HepG2 (cell line): Measurements from ENCODE around the gene SPNS3. TPM values are rescaled to one million over a fixed set of nuclear protein-coding genes. Genes with fewer than 3 reads are reported as not detected.

Experiments
- ATAC-seq: fragments of 200-7000 bp; cut with Tn5 transposase; 3 replicates; pipeline ENCODE4 v1.9.1; 2020; ENCODE audit warnings: mild to moderate bottlenecking, moderate library complexity
- BruUV-seq: library from RNA; stranded (reverse); fragments of 400-500 nt; replicated peaks from 2 replicates; lab custom pipeline; 2021; lab: Mats Ljungman, UMichigan
- CTCF ChIA-PET: fragments of 300-600 bp; formaldehyde crosslinking; extraction: SDS; loops from one replicate; lab custom pipeline; 2021; ENCODE audit warnings: low total read pairs, inconsistent platforms, low intra/inter-chr PET ratio; lab: Yijun Ruan, JAX
- POLR2A ChIA-PET: fragments of 350-600 bp; sonication (Branson Sonifier 250); formaldehyde crosslinking; loops from one replicate; lab custom pipeline; 2020; ENCODE audit warnings: antibody characterized with exemption, inconsistent platforms; lab: Yijun Ruan, JAX
- DNase-seq: peaks from one replicate; pipeline ENCODE4 v3.0.0-alpha.2; 2015; ENCODE audit warnings: low spot score
- FAIRE-seq: peaks from 3 replicates; lab custom pipeline; 2011; peaks lifted over from hg19 to GRCh38; lab: Jason Lieb, UNC
- H2AFZ ChIP-seq: one replicate; pipeline ENCODE4 v1.6.1; 2011; ENCODE audit warnings: low read length, inconsistent platforms
- H3K27ac ChIP-seq: fragments of 300-600 bp; 3 replicates; pipeline ENCODE4 v1.8.0; 2011; ENCODE audit warnings: mixed run types, mild to moderate bottlenecking, mixed read lengths, low read length, inconsistent platforms; ENCODE audit not compliant: insufficient read depth; ENCODE audit errors: extremely low read length
- H3K27me3 ChIP-seq, 2 experiments: fragments of 200-600 bp in 1 of 2; 2 replicates in 1 of 2; 3 replicates in 1 of 2; pipeline versions ENCODE4 v1.6.0 to v1.8.0; 2011; ENCODE audit warnings: low read length in 2 of 2, mild to moderate bottlenecking in 2 of 2, moderate library complexity in 2 of 2, inconsistent platforms in 1 of 2; ENCODE audit not compliant: insufficient read depth in 2 of 2, control insufficient read depth in 1 of 2
- H3K36me3 ChIP-seq, 2 experiments: fragments of 200-600 bp in 1 of 2; replicated peaks in 1 of 2; 2 replicates in 1 of 2; 3 replicates in 1 of 2; pipeline versions ENCODE4 v1.5.1 to v1.8.0; 2011; ENCODE audit warnings: low read length in 2 of 2, inconsistent platforms in 1 of 2; ENCODE audit not compliant: insufficient read depth in 2 of 2, control insufficient read depth in 1 of 2
- H3K4me1 ChIP-seq: 2 replicates; pipeline ENCODE4 v1.5.1; 2012; ENCODE audit warnings: low read length, inconsistent platforms; ENCODE audit not compliant: insufficient read depth
- H3K4me2 ChIP-seq: 2 replicates; pipeline ENCODE4 v1.6.0; 2011; ENCODE audit warnings: low read depth, low read length, inconsistent platforms
- H3K4me3 ChIP-seq, 3 experiments: fragments of 200-600 bp in 1 of 3; sonication (generic), shearing (Covaris generic) in 1 of 3; replicated peaks in 1 of 3; 2 replicates each; pipeline ENCODE4 v1.5.1; 2011 to 2016; ENCODE audit warnings: low read length in 3 of 3, inconsistent platforms in 2 of 3, low read depth in 2 of 3, mild to moderate bottlenecking in 2 of 3, control low read depth in 1 of 3, mixed read lengths in 1 of 3; ENCODE audit not compliant: insufficient read depth in 1 of 3
- H3K79me2 ChIP-seq: one replicate; pipeline ENCODE4 v1.6.1; 2011; ENCODE audit warnings: low read length, inconsistent platforms; ENCODE audit not compliant: insufficient read depth
- H3K9ac ChIP-seq: 2 replicates; pipeline ENCODE4 v1.6.0; 2011; ENCODE audit warnings: mild to moderate bottlenecking, low read depth, low read length, inconsistent platforms; ENCODE audit not compliant: insufficient read depth
- H3K9me3 ChIP-seq: 2 replicates; pipeline ENCODE4 v1.5.1; 2012; ENCODE audit warnings: mild to moderate bottlenecking, low read length
- H4K20me1 ChIP-seq: 2 replicates; pipeline ENCODE4 v1.6.0; 2011; ENCODE audit warnings: inconsistent platforms, mild to moderate bottlenecking, low read length, moderate library complexity; ENCODE audit not compliant: insufficient read depth
- ATF7-NPFF ChIP-seq: sonication (generic); formaldehyde crosslinking; IDR thresholded peaks from 2 replicates; pipeline ENCODE4 v1.8.1; 2023; ENCODE audit warnings: mild to moderate bottlenecking, low read depth, missing genetic modification reagents, moderate library complexity
- PLRG1 ChIP-seq: fragments of 450-650 bp; conservative IDR thresholded peaks from 2 replicates; pipeline ENCODE4 v1.6.1; 2016
- PRMT3 ChIP-seq: sonication (generic); formaldehyde crosslinking; IDR thresholded peaks from 2 replicates; pipeline ENCODE4 v1.8.1; 2022; ENCODE audit warnings: low read depth, mild to moderate bottlenecking, moderate library complexity, missing genetic modification reagents, borderline replicate concordance
- RXRB ChIP-seq: IDR thresholded peaks from 2 replicates; pipeline ENCODE4 v1.6.1; 2016; ENCODE audit warnings: borderline replicate concordance, missing genetic modification reagents, missing compliant biosample characterization
- SMAD1 ChIP-seq: sonication (generic); formaldehyde crosslinking; IDR thresholded peaks from 2 replicates; pipeline ENCODE4 v1.4.0; 2020; ENCODE audit warnings: missing genetic modification reagents, low read depth, mild to moderate bottlenecking, borderline replicate concordance
- SMARCE1 ChIP-seq: fragments of 450-650 bp; IDR thresholded peaks from 2 replicates; pipeline ENCODE4 v1.6.1; 2017; ENCODE audit warnings: borderline replicate concordance
- ZC3H13 ChIP-seq: sonication (generic); formaldehyde crosslinking; IDR thresholded peaks from 2 replicates; pipeline ENCODE4 v1.8.1; 2023; ENCODE audit warnings: mild to moderate bottlenecking, missing genetic modification reagents, moderate library complexity
- ZFP1 ChIP-seq: IDR thresholded peaks from 2 replicates; pipeline ENCODE4 v1.6.1; 2016
- ZNF253 ChIP-seq: sonication (generic); formaldehyde crosslinking; IDR thresholded peaks from 2 replicates; pipeline ENCODE4 v1.8.0; 2022; ENCODE audit warnings: mild to moderate bottlenecking, missing genetic modification reagents, borderline replicate concordance
- ZNF282 ChIP-seq: fragments of 450-650 bp; IDR thresholded peaks from 2 replicates; pipeline ENCODE4 v1.6.1; 2018; ENCODE audit not compliant: partially characterized antibody
- ZNF383 ChIP-seq: sonication (generic); formaldehyde crosslinking; IDR thresholded peaks from 2 replicates; pipeline ENCODE4 v1.4.0; 2020; ENCODE audit warnings: missing genetic modification reagents, mild to moderate bottlenecking, borderline replicate concordance
- ZNF547 ChIP-seq: sonication (generic); formaldehyde crosslinking; IDR thresholded peaks from 2 replicates; pipeline ENCODE4 v1.5.1; 2020; ENCODE audit warnings: mild to moderate bottlenecking, missing genetic modification reagents
- ZNF724P ChIP-seq: sonication (generic); formaldehyde crosslinking; IDR thresholded peaks from 2 replicates; pipeline ENCODE4 v1.8.0; 2022; ENCODE audit warnings: missing genetic modification reagents, borderline replicate concordance
- ZSCAN20 ChIP-seq: sonication (generic); formaldehyde crosslinking; IDR thresholded peaks from 2 replicates; pipeline ENCODE4 v1.4.0; 2020; ENCODE audit warnings: missing genetic modification reagents, mild to moderate bottlenecking, borderline replicate concordance
- whole genome bisulfite sequencing: methylation state at CpG from one replicate; pipeline ENCODE4 v1.1.6; 2017; ENCODE audit warnings: low lambda C conversion rate; 5-methylcytosine and 5-hydroxymethylcytosine counted together
- in situ Hi-C: cut with HindIII; loops from 2 replicates; pipeline ENCODE4 v1.10.0; 2017; ENCODE audit warnings: low pct_unique_long_range_greater_than_20kb; ENCODE audit not compliant: extremely low pct_ligation_motif_present
- intact Hi-C: fragments of 100-400 bp; cut with micrococcal nuclease; formaldehyde crosslinking; loops from one replicate; pipeline ENCODE4 v1.10.0; 2022; ENCODE audit not compliant: unreplicated experiment
- polyA plus RNA-seq, 8 experiments: library from polyadenylated mRNA; depleted of rRNA in 3 of 8; stranded (reverse) in 7 of 8; unstranded in 1 of 8; fragments of >200 nt; fragmentation: Illumina TruSeq in 4 of 8; extraction: Trizol in 4 of 8; gene quantifications; 2 replicates each; pipeline versions ENCODE4 v1.2.1 to v1.2.3, GENCODE V29; 2011 to 2016; ENCODE audit warnings: low read depth in 4 of 8, missing spikeins in 1 of 8, mixed read lengths in 1 of 8; ENCODE audit not compliant: insufficient read depth in 1 of 8
- total RNA-seq, 5 experiments: library from RNA; depleted of rRNA; stranded (reverse); fragments of >200 nt; fragmentation: Illumina TruSeq; extraction: Trizol; gene quantifications; 2 replicates each; pipeline ENCODE4 v1.2.3, GENCODE V29; 2016; ENCODE audit warnings: low read depth in 1 of 5
- TF ChIP-seq, protein P1 (sequence below): IDR thresholded peaks from 2 replicates; pipeline ENCODE4 v1.6.1; 2016; ENCODE audit warnings: missing genetic modification reagents, missing compliant biosample characterization
- TF ChIP-seq, protein P2 (sequence below): sonication (generic); formaldehyde crosslinking; IDR thresholded peaks from 2 replicates; pipeline ENCODE4 v1.8.0; 2022; ENCODE audit warnings: mild to moderate bottlenecking, missing genetic modification reagents; ENCODE audit not compliant: insufficient replicate concordance

Gene SPNS3
- total and polyA plus RNA-seq, 2 of the 13 experiments (the other 11 are each of a cell fraction or from before 2014, with no cell fraction given), result not detected

DNA sequence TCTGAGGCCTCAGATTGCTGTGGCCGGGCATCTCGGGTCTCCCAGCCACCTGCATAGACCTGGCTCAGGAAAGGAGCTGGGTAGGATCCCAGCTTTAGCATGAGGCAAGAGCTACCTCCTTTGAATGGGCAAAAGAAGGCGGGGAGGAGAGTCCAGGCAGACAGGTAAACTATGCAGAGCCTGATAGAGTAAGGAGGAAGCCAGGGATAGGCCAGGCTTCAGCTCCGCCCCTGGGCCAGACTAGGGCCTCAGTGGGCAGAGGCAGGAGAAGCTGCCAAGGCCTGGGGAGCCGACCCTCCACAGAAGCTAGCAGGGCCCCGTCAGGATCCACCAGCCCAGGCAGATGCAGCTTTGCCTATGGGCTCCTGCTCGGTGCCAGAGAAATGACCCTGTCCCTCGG lies 44.7 kb upstream of the SPNS3 start:
- H3K4me3 ChIP-seq, result peak overlapping the region in 1 of 3 experiments; percentile 53; a peak in 1 of 6 replicates
- 0% methylated on average over 5 of the region's 8 CpGs for WGBS
- ATAC-seq (peak; percentile 68), DNase-seq (no peak), FAIRE-seq (no peak)
- no peaks in the 10 kb centered on the region for H3K27me3 ChIP-seq
- H3K4me2 ChIP-seq, result peak overlapping the region; percentile 73
- H3K9ac ChIP-seq, result no peak overlapping the region
- H3K27ac ChIP-seq, result no peak overlapping the region
- no peaks in the 10 kb centered on the region for H3K36me3 ChIP-seq
- no peaks in the 10 kb centered on the region for H3K9me3 ChIP-seq
- POLR2A ChIA-PET, result no interaction called here
- no peak for TF ChIP-seq ZFP1 (CRISPR knock-in tag)
- TF ChIP-seq ZNF547 (CRISPR knock-in tag), result no peak
- TF ChIP-seq SMARCE1, result no peak
- TF ChIP-seq ATF7-NPFF (CRISPR knock-in tag), result no peak
- TF ChIP-seq, all 625 proteins: peak for 0
- Histone ChIP-seq H2AFZ (peak overlapping the region; percentile 33), H3K79me2 (no peaks in the 10 kb centered on the region), H4K20me1 (no peaks in the 10 kb centered on the region), H3K4me1 (peaks cover 58% of the 10 kb centered on the region)
- in situ Hi-C loops, result no loop called here
- CTCF ChIA-PET, result no interaction called here
- intact Hi-C loops, result no loop called here
- no TSS peak for BruUV-seq

DNA sequence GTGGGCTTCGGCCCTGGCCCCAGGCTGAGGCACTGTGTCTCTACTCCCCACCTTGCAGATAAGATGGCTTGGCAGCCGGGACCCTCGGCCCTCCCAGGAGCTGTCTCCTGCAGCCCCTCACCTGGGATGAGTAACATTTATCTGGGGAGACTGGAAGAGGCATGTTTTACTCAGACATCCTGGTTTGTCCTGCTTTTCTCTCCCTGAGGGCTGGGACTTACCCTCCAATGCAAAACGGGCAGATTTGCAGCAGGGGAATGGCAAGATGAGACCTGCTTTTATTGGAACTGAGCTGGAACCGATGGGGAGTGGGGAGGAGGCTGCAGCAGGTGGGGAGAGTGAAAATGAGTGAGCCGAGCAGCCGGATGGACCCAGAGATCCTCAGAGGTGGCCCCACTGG lies 39.9 kb upstream of the SPNS3 start:
- no TSS peak for BruUV-seq
- peak overlapping the region; percentile 56 for H3K4me2 ChIP-seq
- TF ChIP-seq ZNF383 (CRISPR knock-in tag), result no peak
- no peak for TF ChIP-seq PLRG1
- TF ChIP-seq RXRB (CRISPR knock-in tag), result no peak
- TF ChIP-seq ZSCAN20 (CRISPR knock-in tag), result no peak
- TF ChIP-seq, protein P1, sequence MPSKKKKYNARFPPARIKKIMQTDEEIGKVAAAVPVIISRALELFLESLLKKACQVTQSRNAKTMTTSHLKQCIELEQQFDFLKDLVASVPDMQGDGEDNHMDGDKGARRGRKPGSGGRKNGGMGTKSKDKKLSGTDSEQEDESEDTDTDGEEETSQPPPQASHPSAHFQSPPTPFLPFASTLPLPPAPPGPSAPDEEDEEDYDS (CRISPR knock-in tag), result no peak
- TF ChIP-seq ZNF253 (CRISPR knock-in tag), result no peak
- TF ChIP-seq ZNF724P (CRISPR knock-in tag), result no peak
- TF ChIP-seq SMAD1 (CRISPR knock-in tag), result no peak
- TF ChIP-seq, protein P2, sequence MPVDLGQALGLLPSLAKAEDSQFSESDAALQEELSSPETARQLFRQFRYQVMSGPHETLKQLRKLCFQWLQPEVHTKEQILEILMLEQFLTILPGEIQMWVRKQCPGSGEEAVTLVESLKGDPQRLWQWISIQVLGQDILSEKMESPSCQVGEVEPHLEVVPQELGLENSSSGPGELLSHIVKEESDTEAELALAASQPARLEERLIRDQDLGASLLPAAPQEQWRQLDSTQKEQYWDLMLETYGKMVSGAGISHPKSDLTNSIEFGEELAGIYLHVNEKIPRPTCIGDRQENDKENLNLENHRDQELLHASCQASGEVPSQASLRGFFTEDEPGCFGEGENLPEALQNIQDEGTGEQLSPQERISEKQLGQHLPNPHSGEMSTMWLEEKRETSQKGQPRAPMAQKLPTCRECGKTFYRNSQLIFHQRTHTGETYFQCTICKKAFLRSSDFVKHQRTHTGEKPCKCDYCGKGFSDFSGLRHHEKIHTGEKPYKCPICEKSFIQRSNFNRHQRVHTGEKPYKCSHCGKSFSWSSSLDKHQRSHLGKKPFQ (CRISPR knock-in tag), result no peak
- TF ChIP-seq ZC3H13, result no peak
- TF ChIP-seq PRMT3 (CRISPR knock-in tag), result no peak
- no peak for TF ChIP-seq ZNF547 (CRISPR knock-in tag)
- no peak for TF ChIP-seq ZNF282

More for the DNA sequence above, 39.9 kb upstream of the SPNS3 start:
- ATAC-seq (peak; percentile 14; the same call in 1 of the 3 replicates), FAIRE-seq (no peak), DNase-seq (no peak)
- Histone ChIP-seq H3K9ac (no peak overlapping the region), H3K4me3 (peak overlapping the region in 1 of 3 experiments; percentile 45; a peak in 1 of 6 replicates), H3K9me3 (no peaks in the 10 kb centered on the region), H3K27me3 (0 out of 5 replicates have a peak, but pooled peaks cover 0 to 2% of the 10 kb centered on the region in 2 experiments), H2AFZ (no peak overlapping the region), H3K36me3 (no peaks in the 10 kb centered on the region), H4K20me1 (no peaks in the 10 kb centered on the region), H3K4me1 (peaks cover 56% of the 10 kb centered on the region), H3K27ac (no peak overlapping the region), H3K79me2 (no peaks in the 10 kb centered on the region)
- POLR2A ChIA-PET, result no interaction called here
- 33% methylated on average over 7 of the region's 7 CpGs for WGBS
- intact Hi-C loops (no loop called here), in situ Hi-C loops (no loop called here)
- CTCF ChIA-PET, result no interaction called here
